Sigmoid colon (tissue), 4 donors: Measurements from ENCODE around the gene SULT1A1.
"Not testable (repeated sequence)": the region's sequence is repeated elsewhere in the genome, so short reads cannot be mapped to it uniquely, and the experiment has no call there.

Source experiments
- EP300 ChIP-seq, 4 donors: sonication (generic); formaldehyde crosslinking; IDR thresholded peaks; one replicate each; pipeline ENCODE4 v1.6.1; 2017; ENCODE audit warnings: antibody characterized with exemption in 4 of 4
- POLR2A ChIP-seq, 2 donors: fragments of 450-650 bp; IDR thresholded peaks; one replicate each; pipeline ENCODE4 v1.6.1; 2016; ENCODE audit warnings: antibody characterized with exemption in 2 of 2, mild to moderate bottlenecking in 2 of 2, moderate library complexity in 2 of 2
- POLR2AphosphoS5 ChIP-seq, 4 donors: sonication (generic); formaldehyde crosslinking; IDR thresholded peaks; one replicate each; pipeline ENCODE4 v1.6.1; 2017; ENCODE audit warnings: antibody characterized with exemption in 4 of 4
- TF ChIP-seq, protein P1 (sequence below), 4 experiments: fragments of 450-650 bp in 3 of 4; fragments of 200-600 bp in 1 of 4; IDR thresholded peaks; one replicate each; pipeline ENCODE4 v1.5.1; 2016 to 2019; ENCODE audit warnings: antibody characterized with exemption in 4 of 4, mild to moderate bottlenecking in 3 of 4, moderate library complexity in 2 of 4

- TF ChIP-seq, protein P1, sequence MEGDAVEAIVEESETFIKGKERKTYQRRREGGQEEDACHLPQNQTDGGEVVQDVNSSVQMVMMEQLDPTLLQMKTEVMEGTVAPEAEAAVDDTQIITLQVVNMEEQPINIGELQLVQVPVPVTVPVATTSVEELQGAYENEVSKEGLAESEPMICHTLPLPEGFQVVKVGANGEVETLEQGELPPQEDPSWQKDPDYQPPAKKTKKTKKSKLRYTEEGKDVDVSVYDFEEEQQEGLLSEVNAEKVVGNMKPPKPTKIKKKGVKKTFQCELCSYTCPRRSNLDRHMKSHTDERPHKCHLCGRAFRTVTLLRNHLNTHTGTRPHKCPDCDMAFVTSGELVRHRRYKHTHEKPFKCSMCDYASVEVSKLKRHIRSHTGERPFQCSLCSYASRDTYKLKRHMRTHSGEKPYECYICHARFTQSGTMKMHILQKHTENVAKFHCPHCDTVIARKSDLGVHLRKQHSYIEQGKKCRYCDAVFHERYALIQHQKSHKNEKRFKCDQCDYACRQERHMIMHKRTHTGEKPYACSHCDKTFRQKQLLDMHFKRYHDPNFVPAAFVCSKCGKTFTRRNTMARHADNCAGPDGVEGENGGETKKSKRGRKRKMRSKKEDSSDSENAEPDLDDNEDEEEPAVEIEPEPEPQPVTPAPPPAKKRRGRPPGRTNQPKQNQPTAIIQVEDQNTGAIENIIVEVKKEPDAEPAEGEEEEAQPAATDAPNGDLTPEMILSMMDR (IDR thresholded peaks at IDR 0.05): not testable (repeated sequence)
- TF ChIP-seq POLR2AphosphoS5, EP300, POLR2A (IDR thresholded peaks at IDR 0.05): not testable (repeated sequence)
These were observed 10.5 kb upstream of the SULT1A1 start for GRCh38 chr16:28620316-28620715.
